Activated gamma-delta T cell treated with anti-CD3 and anti-CD28 coated beads, Interleukin-2, amount 50 U/mL, for 16 hours (primary cell): Measurements from ENCODE around the gene YBEY.
"Not testable (repeated sequence)": the region's sequence is repeated elsewhere in the genome, so short reads cannot be mapped to it uniquely, and the experiment has no call there.

Experiments used
- DNase-seq: peaks from one replicate; pipeline ENCODE4 v3.0.0-alpha.2; 2020; ENCODE audit warnings: low read depth

YBEY gene

DNA sequence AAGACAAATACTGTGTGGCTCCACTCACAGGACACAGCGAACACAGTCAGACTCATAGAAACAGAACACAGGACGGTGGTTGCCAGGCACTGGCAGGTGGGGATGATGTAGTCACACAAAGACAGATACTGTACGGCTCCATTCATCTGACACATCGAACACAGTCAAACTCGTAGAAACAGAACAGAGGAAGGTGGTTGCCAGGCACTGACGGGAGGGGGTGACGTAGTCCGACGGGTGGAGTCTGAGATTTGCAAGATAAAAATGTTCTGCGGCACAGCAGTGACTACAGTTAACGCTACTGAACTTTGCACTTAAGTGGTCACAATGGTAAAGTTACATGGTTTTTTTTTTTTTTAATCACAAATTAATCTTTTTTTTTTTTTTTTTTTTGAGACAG is 18.8 kb downstream of the YBEY start:
- DNase-seq = no peak

DNA sequence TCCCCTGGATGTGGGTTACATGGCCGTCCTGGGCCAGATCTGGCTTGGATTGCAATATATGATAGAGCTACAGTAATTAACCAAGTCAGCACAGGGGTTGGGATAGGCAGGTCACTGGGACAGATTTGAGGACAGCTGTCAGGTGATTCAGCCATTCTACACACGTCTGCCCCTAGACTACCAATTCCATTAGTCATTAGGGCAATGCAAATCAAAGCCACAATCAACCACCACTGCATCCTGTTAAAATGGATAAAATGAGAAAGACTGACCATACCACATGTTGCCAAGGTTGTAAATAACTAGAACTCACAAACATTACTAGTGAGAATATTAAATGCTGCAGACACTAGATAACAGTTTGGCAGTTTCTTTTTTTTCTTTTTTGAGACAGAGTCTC is 21.5 kb downstream of the YBEY start:
- DNase-seq = no peak

DNA sequence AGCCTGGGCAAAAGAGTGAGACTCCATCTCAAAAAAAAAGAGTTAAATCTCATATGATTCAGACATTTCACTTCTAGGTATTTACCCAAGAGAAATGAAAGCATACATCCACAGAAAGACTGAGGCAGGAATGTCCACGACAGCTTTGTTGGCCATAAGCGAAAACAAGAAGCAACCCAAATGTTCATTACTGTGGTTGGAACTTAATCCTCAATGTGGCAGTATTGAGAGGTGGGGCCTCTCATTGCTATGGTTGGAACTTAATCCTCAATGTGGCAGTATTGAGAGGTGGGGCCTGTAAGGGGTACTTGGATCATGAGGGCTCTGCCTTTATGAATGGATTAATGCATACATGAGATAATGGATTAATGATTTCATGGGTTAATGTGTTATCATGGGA is 22.3 kb downstream of the YBEY start:
- DNase-seq = no peak

DNA sequence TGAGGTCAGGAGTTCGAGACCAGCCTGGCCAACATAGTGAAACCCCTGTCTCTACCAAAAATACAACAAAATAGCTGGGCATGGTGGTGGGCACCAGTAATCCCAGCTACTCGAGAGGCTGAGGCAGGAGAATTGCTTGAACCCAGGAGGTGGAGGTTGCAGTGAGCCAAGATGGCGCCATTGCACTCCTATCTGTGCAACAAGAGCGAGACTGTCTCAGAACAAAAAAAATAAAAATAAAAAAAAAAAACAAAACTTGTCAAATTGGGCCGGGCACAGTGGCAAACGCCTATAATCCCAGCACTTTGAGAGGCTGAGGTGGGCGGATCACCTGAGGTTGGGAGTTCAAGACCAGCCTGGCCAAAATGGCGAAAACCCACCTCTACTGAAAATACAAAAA is 24.1 kb downstream of the YBEY start:
- DNase-seq = not testable (repeated sequence)

DNA sequence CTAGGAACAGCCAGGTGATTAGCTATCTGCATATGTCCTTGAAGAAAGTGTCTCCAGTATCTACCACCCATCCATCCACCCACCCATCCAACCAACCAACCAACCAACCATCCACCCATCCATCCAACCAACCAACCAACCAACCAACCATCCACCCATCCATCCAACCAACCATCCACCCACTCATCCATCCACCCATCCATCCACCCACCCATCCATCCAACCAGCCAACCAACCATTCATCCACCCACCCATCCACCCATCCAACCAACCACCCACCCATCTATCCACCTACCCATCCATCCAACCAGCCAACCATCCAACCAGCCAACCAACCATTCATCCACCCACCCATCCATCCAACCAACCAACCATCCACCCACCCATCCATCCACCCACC is 25.4 kb downstream of the YBEY start:
- no peak for DNase-seq

DNA sequence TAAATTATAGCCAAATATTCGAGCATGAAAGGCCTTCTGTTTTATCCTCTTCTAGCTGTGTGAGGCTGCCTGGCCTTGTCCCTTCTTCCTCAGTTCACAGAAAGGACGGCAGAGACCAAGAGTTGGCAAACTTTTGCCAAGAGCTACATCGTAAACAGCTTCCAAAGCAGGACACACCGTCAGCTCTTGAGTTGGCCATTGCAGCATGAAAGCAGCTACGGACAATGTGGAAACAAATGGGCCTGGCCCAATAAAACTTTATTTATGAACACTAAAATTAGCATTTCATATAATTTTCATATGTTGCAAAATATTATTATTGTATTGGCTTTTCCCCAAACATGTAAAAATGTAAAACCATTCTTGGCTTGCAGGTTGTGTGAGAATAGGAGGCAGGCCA is 26.8 kb downstream of the YBEY start:
- DNase-seq = no peak

DNA sequence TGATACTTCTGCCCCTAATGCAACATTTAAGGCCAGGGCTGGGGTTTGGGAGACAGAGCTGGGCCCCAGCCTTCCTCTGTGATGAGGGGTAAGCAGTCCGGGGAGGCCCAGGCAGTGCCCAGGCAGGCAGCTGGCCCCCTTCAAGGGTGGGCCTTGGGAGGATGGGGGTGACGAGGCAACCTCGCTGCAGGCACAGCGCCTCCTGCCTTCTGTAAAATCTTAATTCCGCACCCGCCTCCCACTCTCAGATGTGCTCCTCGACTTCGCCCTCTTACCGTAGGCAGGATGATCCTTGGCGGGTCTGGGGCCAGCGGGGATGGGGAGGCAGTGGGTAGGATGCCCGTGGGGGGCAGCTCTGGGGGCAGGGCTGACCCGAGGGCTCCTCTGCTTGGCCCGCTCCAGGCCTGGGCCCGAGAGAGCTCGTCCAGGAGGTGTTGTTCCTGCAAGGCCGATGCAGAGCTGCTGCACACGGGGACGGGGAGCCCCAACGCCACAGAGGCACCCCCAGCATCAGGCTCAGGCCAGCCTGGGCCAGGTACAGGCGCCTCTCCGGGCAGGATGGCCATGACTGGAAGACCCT is 28.4 kb downstream of the YBEY start:
- no peak for DNase-seq

DNA sequence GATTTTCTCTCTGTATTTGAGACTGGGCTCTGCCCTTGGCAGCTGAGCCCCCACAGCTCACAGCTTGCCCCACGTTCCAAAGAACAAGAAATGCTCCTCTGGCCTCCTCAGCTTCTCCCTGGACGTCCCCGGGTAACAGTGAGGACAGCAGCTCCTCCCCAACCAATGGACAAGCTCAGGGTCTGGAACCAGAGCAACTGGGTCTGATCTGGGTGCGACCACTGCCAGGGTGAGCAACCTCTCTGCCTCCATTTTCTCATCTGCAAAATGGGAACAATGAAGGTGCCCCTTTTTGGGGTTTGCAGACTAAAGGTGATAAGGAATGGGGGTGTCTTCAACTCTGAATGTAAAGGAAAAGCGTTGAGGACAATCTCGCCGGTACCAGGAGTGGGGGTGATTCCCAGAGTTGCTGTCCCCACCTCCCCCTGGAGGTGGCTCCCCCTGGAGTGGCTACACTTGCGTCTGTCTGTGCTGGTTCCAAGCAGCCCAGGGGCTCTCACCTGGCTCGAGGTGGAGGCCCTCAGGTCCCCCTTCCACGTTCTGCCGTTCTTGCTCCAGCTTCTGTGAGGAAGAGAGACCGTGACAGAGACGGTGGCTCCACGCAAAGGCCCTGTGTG is 30.7 kb downstream of the YBEY start:
- no peak for DNase-seq

DNA sequence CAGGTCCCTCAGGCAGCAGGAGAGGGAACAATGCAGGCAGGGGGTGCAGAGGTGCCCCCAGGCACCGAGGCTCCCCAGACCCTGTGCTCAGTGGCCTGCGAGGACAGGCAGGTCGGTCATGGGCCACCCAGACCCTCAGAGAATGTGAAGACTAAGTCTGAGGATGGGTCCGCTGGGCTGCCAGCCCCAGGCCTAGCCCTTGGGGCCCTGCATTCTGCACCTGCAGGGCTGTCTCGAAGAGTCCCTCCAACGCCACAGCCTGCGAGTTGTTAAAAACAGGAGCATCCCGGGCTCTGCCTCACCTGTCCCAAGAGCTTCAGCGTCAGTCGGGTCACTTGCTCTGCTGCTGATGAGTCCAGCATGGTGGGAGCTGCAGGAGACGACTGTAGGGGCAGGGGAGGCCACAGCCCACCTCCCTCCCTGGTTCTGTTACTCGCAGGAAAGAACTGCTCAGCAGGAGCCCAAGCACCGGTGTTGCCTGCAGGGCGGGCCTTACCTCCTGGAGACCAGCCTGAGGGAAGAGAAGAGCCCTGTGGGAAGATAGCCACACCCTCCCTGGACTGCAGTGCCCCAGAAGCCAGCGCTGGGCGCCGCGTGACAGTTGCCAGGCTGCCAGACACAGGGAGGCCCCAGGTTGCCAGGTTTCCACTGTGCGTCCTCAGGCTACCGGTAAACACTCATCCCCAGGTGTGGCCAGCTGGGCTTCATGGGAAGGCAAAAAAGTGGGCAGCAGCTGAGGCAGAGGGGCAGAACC is 31.7 kb downstream of the YBEY start:
- DNase-seq = no peak

DNA sequence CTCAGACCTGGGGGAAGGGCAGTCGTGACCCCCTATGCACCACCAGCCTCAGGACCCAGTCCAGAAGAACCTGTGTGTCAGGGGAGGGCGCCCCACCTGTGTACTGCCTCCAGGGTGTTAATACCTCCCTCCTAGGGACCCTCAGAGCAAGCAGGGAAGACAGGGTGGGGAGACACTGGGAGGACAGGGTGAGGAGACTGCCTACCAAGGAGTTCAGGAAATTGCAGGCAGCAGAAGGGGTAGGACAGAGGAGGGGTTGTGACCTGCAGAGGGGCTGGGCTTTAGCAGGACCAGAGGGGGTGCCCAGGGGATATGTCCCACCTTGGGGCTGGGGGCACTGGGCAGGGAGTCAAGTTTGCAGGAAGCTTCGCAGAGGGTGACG is 32.3 kb downstream of the YBEY start:
- no peak for DNase-seq

DNA sequence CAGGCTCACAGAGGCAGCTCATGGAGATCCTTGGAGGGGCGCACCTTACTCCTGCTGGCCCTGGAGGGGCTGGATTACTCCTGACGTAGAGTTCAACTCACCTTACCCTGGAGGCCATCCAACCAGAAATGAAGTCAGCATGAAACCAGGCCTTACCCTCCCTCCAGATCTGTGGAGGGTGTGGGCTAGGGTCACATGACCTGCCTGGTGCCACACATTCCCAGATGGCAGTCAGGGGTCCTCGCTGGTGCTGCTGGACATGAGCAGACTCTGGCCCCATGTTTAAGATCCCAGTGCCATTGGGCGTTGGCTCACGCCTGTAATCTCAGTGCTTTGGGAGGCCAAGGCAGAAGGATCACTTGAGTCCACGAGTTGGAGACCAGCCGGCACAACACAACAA is 33.0 kb downstream of the YBEY start:
- DNase-seq = no peak

DNA sequence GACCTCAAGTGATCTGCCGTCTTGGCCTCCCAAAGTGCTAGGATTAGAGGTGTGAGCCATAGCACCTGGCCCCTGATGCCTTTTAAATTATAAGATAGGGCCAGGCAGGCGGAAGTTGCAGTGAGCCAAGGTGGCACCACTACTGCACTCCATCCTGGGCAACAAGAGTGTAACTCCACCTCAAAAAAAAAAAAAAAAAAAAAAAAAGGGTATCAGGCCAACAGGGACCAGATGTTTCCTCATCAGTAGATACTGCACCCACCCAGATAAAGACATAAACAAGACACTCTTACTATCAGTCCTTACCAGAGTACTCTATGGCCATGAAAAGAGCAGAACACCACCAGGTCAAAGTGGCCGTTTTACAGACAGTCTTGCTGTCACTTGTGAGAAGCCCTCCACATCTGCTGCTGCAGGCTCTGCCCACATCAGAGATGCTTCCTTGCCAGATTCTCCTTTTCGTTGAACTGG is 34.2 kb downstream of the YBEY start:
- no peak for DNase-seq

DNA sequence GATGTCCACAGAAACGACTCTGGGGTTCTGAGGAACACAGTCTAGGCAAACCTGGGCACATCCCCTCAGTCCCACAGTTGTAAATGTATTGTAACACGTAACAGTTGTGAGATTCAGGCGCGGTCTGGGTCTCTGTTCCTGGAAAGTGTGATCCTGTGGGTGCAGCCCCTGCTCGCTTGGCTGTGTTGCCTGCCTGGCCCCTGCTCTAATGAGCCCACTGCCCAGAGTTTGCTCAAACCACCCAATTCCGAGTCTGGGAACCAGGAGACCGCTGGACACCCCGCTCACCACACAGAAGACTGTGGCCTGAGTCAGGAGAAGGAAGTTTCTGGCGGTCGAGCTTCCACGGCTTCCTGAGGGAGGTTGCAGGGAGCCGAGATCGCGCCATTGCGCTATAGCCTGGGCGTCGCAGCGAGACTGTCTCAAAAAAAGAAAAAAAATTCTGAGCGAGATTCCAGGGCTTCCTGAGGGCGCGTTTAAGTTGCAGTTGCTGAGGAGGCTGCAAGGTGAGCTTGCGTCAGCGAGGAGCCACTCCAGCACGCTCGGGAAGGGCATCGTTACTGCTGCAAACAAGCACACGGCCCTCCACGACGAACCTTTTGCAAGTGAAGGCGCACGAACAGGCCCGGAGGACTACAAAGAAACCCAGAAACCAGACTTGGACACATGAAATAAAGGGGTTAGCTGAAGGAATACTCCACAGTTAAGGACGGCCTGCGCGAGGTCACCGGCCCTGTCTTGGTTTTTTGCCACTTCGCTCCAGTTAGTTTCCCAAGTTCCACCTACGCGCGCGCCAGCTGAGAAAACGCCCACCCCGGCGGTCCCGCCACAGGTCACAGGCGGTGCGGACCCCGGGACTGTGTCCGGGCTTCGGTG is 36.4 kb downstream of the YBEY start:
- no peak for DNase-seq

DNA sequence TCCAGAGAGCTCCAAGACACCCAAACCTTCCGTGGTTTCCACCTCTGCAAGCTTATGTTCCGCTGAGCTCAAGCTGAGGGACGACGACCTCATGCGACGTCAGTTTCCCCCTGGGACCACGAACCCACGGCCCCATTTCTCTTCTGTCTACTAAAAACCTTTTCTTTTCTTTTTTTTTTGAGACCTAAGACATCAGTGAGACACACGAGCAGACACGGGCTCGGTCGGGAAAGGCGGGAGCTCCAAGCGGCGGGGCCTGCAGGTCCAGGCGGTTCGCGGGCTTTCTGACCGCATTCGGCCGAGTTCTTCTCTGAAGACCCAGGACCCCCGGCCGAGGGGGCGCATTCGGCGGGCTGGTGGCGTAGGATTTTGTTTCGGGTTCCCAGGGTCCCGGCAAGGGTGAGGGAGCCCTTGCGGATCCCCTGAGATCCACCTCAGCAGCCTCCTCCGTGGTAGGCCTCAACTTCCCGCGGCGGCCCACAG is 37.1 kb downstream of the YBEY start:
- DNase-seq = no peak

DNA sequence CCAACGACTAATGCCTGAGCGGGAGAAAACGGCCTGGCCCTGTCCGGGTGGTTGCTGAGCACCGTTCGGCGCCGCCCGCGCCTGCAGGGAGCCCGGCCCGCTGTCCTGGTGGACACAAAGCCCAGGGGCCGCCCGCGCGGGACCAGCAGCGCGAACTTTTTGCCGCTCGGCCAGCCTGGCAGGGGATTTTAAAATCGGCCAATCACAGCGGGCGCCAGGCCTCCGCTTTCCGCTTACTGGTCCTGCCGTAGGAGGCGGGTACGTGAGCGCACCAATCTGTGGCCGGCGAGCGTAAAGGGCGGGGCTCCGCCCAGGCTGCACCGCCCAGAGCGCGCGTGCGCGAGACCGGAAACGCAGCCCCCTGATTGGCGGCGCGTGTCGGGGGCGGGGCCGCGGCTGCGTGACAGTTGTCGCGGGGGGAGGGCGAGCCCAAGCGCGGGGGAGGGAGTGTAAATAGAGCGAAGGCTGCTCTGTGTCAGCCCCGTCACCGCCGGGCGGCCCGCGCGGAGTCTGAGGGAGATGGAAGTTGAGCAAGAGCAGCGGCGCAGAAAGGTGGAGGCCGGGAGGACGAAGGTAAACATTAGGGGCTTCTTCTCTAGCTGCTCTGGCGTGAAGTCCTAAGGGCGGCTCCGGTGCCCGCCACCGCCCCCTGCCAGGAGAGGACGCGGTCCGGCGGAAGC is 37.7 kb downstream of the YBEY start, which contains the start of the genes C21orf58 and PCNT:
C21orf58 (minus strand) TSS at position 161 of the 680 bp plus-strand sequence. CDS start 1,132 bp downstream, outside the sequence.
PCNT (plus strand) TSS at position 447 of the 680 bp plus-strand sequence; CDS start at position 520, 73 bp downstream.
- DNase-seq = peak; percentile 94

DNA sequence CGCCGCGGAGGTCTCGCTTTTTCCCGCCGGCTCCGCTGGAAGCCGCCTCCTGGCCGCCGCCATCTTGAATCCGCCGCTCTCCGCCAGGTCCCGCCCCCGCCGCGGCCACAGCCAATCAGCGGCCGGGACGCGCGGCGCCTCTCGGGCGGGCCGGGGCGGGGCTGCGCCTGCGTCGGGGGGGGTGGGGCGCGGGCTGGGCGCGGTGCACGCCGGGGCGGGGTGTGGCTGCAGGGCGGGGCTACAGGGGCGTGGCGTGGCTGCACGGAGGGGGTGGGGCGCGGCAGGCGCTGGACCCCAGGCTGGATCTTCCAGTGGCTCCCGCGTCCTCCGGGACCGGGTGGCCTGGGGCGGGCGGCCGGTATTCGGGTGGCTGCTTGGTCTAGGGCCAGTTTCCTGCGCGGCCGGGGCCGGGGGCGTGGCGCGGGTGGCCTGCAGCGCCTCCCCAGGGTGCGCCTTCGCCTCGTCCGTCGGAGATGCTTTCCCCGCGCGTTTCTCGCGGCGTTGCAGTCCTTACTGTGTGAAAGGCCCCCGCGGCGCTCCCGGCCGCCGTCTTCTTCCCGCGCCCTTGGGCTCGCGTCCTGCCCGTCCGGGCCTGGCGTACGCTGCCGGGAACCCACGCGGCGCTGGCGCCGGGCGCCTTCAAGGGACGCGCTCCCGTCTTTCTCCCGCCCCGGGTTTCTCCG is 38.4 kb downstream of the YBEY start:
- DNase-seq = peak; percentile 75

DNA sequence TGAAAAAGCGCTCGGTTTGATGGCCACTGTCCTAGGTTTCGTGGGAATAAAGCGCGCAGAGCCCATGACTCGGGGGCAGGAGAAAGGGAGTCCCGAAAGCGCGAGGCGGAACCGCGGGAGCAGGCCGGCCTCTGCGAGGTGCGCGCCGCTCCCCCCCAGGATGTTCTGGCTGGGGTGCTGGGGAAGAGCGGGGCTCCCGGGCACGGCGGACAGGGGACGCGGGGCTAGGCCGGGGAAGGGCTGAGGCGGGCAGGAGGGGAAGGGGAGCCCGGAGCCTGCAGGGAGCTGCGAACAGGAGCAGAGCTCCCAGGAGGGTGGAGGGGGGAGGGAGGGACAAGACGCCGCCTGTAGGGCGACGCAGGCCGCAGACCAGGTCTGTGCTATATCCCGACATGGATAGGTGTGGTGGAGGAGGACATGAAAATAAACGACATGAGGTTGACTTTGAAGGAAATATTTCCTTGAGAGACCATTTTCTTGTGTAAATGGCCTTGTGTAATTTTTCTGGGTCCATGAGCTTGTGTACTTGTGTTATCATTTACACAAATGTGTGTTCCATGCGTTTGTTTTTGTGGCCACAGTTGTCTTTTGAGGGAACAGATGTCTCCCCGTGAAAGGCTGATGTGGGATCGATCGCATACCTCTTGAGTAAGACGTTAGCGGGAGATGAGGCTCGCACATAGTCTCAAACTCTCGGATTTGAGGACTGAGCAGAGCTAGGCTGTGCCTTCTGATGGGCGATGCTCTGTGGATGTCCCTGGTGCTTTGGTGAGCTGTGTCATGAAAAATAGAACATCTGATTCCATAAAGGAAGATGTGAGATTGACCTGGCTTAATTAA is 39.2 kb downstream of the YBEY start:
- DNase-seq = no peak

DNA sequence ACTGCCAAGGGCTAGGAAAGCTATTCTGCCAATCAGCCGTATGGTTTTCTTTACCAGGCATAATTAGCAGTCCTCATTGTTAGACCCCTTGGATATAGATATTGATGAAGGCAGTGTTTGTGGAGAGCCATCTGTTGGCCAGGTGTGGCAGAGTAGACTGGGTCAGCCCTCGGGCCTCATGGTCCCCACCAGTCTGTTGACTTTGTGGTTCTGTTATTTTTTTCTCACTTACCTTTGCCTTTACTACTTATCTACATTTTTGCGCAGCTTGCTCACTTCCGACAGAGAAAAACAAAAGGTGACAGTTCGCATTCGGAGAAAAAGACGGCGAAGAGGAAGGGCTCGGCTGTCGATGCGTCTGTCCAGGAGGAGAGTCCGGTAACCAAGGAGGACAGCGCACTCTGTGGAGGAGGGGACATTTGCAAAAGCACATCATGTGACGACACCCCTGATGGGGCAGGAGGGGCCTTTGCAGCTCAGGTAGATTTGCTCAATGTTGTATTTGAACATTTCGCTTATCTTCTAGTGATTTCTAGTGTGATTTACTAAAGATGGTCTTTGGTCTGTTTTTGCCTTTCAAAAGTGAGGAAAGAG is 40.1 kb downstream of the YBEY start:
- DNase-seq = no peak

DNA sequence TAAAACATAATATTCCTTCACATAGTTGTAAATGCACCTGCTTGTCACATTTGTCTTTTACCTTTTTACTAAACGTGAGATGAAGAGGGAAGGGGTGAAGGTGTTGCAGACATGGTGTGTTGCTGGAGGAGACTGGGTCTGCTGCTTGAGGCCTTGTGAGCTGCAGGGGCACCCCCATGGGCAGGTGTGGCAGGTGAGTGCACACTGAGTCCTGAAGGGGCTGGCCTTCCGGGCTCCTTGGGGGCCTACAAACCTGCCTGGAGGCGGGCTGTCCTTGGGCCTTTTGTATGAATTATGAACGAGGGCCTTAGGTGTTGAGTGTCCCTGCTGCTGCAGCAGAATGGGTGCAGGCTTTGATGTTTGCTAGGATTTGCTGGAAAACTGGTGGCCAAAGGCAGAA is 41.6 kb downstream of the YBEY start:
- no peak for DNase-seq

DNA sequence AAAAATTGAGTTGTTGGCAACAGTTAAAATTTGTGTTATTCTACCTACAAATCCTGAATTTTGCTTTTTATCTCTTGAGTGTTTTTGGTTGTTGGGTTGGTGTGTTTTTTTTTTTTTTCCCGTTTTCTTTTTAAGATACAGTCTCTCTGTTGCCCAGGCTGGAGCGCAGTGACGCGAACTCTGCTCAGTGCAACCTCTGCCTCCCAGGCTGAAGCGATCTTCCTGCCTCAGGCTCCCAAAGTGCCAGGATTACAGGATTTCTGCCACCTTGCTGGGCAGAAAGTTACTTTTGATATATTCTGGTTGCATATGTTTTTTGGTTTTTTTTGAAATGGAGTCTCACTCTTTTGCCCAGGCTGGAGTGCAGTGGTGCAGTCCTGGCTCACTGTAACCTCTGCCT is 42.0 kb downstream of the YBEY start:
- no peak for DNase-seq
